ENCODE measurements around the gene COCH.

GRCh38 chr14:30885840-30886740 is 11.7 kb downstream of the COCH start:
- TF ChIP-seq CTCF (IDR thresholded peaks at IDR 0.05; ENCODE audit: low read length) (no peak), EZH2 (IDR thresholded peaks at IDR 0.05; ENCODE audit: borderline replicate concordance, low read length) (no peak)

All from OCI-LY1 (cell line).